GM18502 (cell line): ENCODE data around the gene TTC9C.
A peak's percentile ranks its signal among the peaks of the same experiment; 100 is the strongest.
"Not testable (repeated sequence)": the region's sequence is repeated elsewhere in the genome, so short reads cannot be mapped to it uniquely, and the experiment has no call there.

Experiments used
- ATAC-seq: cut with Tn5 transposase; IDR thresholded peaks from one replicate; pipeline ENCODE4 v1.9.1; 2021; ENCODE audit warnings: mild to moderate bottlenecking; ENCODE audit not compliant: unreplicated experiment, poor library complexity

TTC9C gene

GRCh38 chr11:62728171-62728988 lies at the start of gene TTC9C:
TTC9C (plus strand) TSS chr11:62728486; CDS start chr11:62728849, 363 bp downstream.
- ATAC-seq: peak; percentile 17

GRCh38 chr11:62678770-62679696 lies 49.3 kb upstream of the TTC9C start, which contains the start of gene UBXN1:
UBXN1 (minus strand) TSS chr11:62679073; CDS start chr11:62678923, 150 bp downstream.
- ATAC-seq: peak; percentile 70

GRCh38 chr11:62680825-62681240 lies 47.5 kb upstream of the TTC9C start:
- ATAC-seq: peak; percentile 70

GRCh38 chr11:62682518-62682917 lies 45.8 kb upstream of the TTC9C start:
- no peak for ATAC-seq

- ATAC-seq: no peak
These were observed 40.5 kb upstream of the TTC9C start for GRCh38 chr11:62687508-62688396.

GRCh38 chr11:62688491-62688890 lies 39.8 kb upstream of the TTC9C start:
- ATAC-seq: no peak

GRCh38 chr11:62689421-62690183 lies 38.7 kb upstream of the TTC9C start, which contains the start of gene LRRN4CL:
LRRN4CL (minus strand) TSS chr11:62689530; CDS start chr11:62688508, 1,022 bp downstream.
- ATAC-seq: no peak

GRCh38 chr11:62693624-62694023 lies 34.7 kb upstream of the TTC9C start:
- ATAC-seq: not testable (repeated sequence)

- ATAC-seq: no peak
These were observed 33.7 kb upstream of the TTC9C start for GRCh38 chr11:62694455-62695167.

GRCh38 chr11:62702246-62702645 lies 26.0 kb upstream of the TTC9C start:
- no peak for ATAC-seq

- ATAC-seq: not testable (repeated sequence)
These were observed 24.4 kb upstream of the TTC9C start for GRCh38 chr11:62703921-62704320.

- ATAC-seq: no peak
These were observed 22.9 kb upstream of the TTC9C start for GRCh38 chr11:62705413-62705812.

GRCh38 chr11:62705880-62706849 lies 22.1 kb upstream of the TTC9C start:
- ATAC-seq: peak; percentile 64

GRCh38 chr11:62706850-62707247 lies 21.4 kb upstream of the TTC9C start:
- no peak for ATAC-seq

GRCh38 chr11:62707277-62707861 lies 20.9 kb upstream of the TTC9C start, which contains the start of the genes BSCL2 and GNG3:
BSCL2 (minus strand) TSS chr11:62707424; CDS start chr11:62707195, 229 bp downstream.
GNG3 (plus strand) TSS chr11:62707676; CDS start chr11:62708296, 620 bp downstream.
- no peak for ATAC-seq

- no peak for ATAC-seq
These were observed 19.9 kb upstream of the TTC9C start for GRCh38 chr11:62708392-62708791.

- no peak for ATAC-seq
These were observed 19.5 kb upstream of the TTC9C start for GRCh38 chr11:62708793-62709192.
